ENCODE data around the gene EGLN3.
"Not testable (repeated sequence)": the region's sequence is repeated elsewhere in the genome, so short reads cannot be mapped to it uniquely, and the experiment has no call there.

The EGLN3 gene

GRCh38 chr14:33978892-33979612 lies 28.2 kb upstream of the EGLN3 start:
- Histone ChIP-seq H3K4me2 (ENCODE audit: low read depth, low read length, poor library complexity, severe bottlenecking) (no peak overlapping the region), H4K20me1 (ENCODE audit: insufficient read depth, low read length, poor library complexity, severe bottlenecking) (no peaks in the 10 kb centered on the region), H3K9ac (ENCODE audit: low read depth, low read length, poor library complexity, severe bottlenecking) (no peak overlapping the region), H3K9me2 (replicated peaks; ENCODE audit: low read depth, low read length) (no peaks in the 10 kb centered on the region), H3K4me3 (ENCODE audit: low read length, poor library complexity, severe bottlenecking) (no peak overlapping the region), H3K79me2 (ENCODE audit: insufficient read depth, low read length) (no peaks in the 10 kb centered on the region), H3K36me3 (ENCODE audit: insufficient read depth, low read length) (no peaks in the 10 kb centered on the region), H3F3A (ENCODE audit: low read depth) (no peaks in the 10 kb centered on the region), H3K27me3 (ENCODE audit: insufficient read depth, low read length, poor library complexity, severe bottlenecking) (no peaks in the 10 kb centered on the region), H2AFZ (ENCODE audit: low read length) (no peak overlapping the region), H3K4me1 (ENCODE audit: insufficient read depth, low read length, poor library complexity, severe bottlenecking) (no peaks in the 10 kb centered on the region), H3K9me3 (ENCODE audit: insufficient read depth, low read depth, low read length) (no peaks in the 10 kb centered on the region)
- TF ChIP-seq CTCF (conservative IDR thresholded peaks at IDR 0.05; ENCODE audit: low read length) (no peak), EZH2phosphoT487 (IDR thresholded peaks at IDR 0.05; ENCODE audit: borderline replicate concordance) (no peak)

- no peaks in the 10 kb centered on the region for H3K79me2 ChIP-seq (ENCODE audit: insufficient read depth, low read length)
- no peak overlapping the region for H2AFZ ChIP-seq (ENCODE audit: low read length)
- H3K9me2 ChIP-seq (replicated peaks; ENCODE audit: low read depth, low read length) = no peaks in the 10 kb centered on the region
- no peaks in the 10 kb centered on the region for H3F3A ChIP-seq (ENCODE audit: low read depth)
- H3K4me3 ChIP-seq (ENCODE audit: low read length, poor library complexity, severe bottlenecking) = no peak overlapping the region
- no peaks in the 10 kb centered on the region for H3K27me3 ChIP-seq (ENCODE audit: insufficient read depth, low read length, poor library complexity, severe bottlenecking)
- H4K20me1 ChIP-seq (ENCODE audit: insufficient read depth, low read length, poor library complexity, severe bottlenecking) = no peaks in the 10 kb centered on the region
- no peak overlapping the region for H3K4me2 ChIP-seq (ENCODE audit: low read depth, low read length, poor library complexity, severe bottlenecking)
- no peak overlapping the region for H3K9ac ChIP-seq (ENCODE audit: low read depth, low read length, poor library complexity, severe bottlenecking)
- no peaks in the 10 kb centered on the region for H3K4me1 ChIP-seq (ENCODE audit: insufficient read depth, low read length, poor library complexity, severe bottlenecking)
- H3K36me3 ChIP-seq (ENCODE audit: insufficient read depth, low read length) = no peaks in the 10 kb centered on the region
- TF ChIP-seq CTCF (conservative IDR thresholded peaks at IDR 0.05; ENCODE audit: low read length) (no peak), EZH2phosphoT487 (IDR thresholded peaks at IDR 0.05; ENCODE audit: borderline replicate concordance) (no peak)
- H3K9me3 ChIP-seq (ENCODE audit: insufficient read depth, low read depth, low read length) = no peaks in the 10 kb centered on the region
These were observed 21.8 kb upstream of the EGLN3 start for GRCh38 chr14:33972583-33973081.

GRCh38 chr14:33969846-33970245 lies 19.0 kb upstream of the EGLN3 start:
- not testable (repeated sequence) for H4K20me1 ChIP-seq (ENCODE audit: insufficient read depth, low read length, poor library complexity, severe bottlenecking); H3K36me3 ChIP-seq (ENCODE audit: insufficient read depth, low read length); H3K79me2 ChIP-seq (ENCODE audit: insufficient read depth, low read length); H3K27me3 ChIP-seq (ENCODE audit: insufficient read depth, low read length, poor library complexity, severe bottlenecking); H3K9me2 ChIP-seq (replicated peaks; ENCODE audit: low read depth, low read length); H3K4me3 ChIP-seq (ENCODE audit: low read length, poor library complexity, severe bottlenecking); H3K9me3 ChIP-seq (ENCODE audit: insufficient read depth, low read depth, low read length); H2AFZ ChIP-seq (ENCODE audit: low read length); H3K9ac ChIP-seq (ENCODE audit: low read depth, low read length, poor library complexity, severe bottlenecking); H3F3A ChIP-seq (ENCODE audit: low read depth); H3K4me1 ChIP-seq (ENCODE audit: insufficient read depth, low read length, poor library complexity, severe bottlenecking); H3K4me2 ChIP-seq (ENCODE audit: low read depth, low read length, poor library complexity, severe bottlenecking)

- no peaks in the 10 kb centered on the region for H3K27me3 ChIP-seq (ENCODE audit: insufficient read depth, low read length, poor library complexity, severe bottlenecking)
- H3K4me3 ChIP-seq (ENCODE audit: low read length, poor library complexity, severe bottlenecking) = no peak overlapping the region
- no peaks in the 10 kb centered on the region for H4K20me1 ChIP-seq (ENCODE audit: insufficient read depth, low read length, poor library complexity, severe bottlenecking)
- H3K4me2 ChIP-seq (ENCODE audit: low read depth, low read length, poor library complexity, severe bottlenecking) = no peak overlapping the region
- H3K4me1 ChIP-seq (ENCODE audit: insufficient read depth, low read length, poor library complexity, severe bottlenecking) = no peaks in the 10 kb centered on the region
- H2AFZ ChIP-seq (ENCODE audit: low read length) = no peak overlapping the region
- H3K79me2 ChIP-seq (ENCODE audit: insufficient read depth, low read length) = no peaks in the 10 kb centered on the region
- H3K9ac ChIP-seq (ENCODE audit: low read depth, low read length, poor library complexity, severe bottlenecking) = no peak overlapping the region
- H3K9me2 ChIP-seq (replicated peaks; ENCODE audit: low read depth, low read length) = no peaks in the 10 kb centered on the region
- TF ChIP-seq CTCF (conservative IDR thresholded peaks at IDR 0.05; ENCODE audit: low read length) (no peak), EZH2phosphoT487 (IDR thresholded peaks at IDR 0.05; ENCODE audit: borderline replicate concordance) (no peak)
- H3K9me3 ChIP-seq (ENCODE audit: insufficient read depth, low read depth, low read length) = no peaks in the 10 kb centered on the region
- no peaks in the 10 kb centered on the region for H3F3A ChIP-seq (ENCODE audit: low read depth)
- no peaks in the 10 kb centered on the region for H3K36me3 ChIP-seq (ENCODE audit: insufficient read depth, low read length)
These were observed 17.8 kb upstream of the EGLN3 start for GRCh38 chr14:33968722-33969121.
